ENCODE results near the gene TAPT1.

DNA sequence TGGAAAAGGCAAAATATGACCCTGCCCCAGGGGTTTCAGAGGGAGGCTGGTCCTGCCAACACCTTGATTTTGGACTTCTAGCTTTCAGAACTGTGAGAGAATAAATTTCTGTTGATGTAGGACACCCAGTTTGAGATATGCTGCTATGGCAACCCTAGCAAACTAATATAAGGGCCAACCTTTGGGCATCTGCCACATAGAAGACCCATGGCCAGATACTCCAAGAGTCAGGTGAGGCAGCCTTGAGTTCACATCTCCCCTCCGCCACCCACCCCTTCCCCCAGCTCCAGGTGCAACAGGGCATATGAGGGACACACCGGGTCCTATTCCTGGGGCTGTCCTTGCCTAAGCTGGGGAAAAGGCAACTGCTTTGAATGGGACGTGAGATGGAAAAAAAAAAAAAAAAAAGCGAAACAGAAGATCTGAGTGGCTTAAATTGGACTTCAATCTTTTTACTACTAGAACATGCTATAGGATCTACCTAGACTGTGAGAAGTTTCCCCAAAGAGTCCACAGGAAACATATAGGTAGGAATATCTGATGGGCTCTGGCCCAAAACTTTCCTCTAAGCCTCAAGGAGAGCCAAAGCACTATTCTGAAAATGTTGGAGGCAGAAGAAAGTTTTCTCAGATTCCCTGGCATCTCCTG is 85.9 kb downstream of the TAPT1 start:
- no peak for TF ChIP-seq POLR2AphosphoS5 (IDR thresholded peaks at IDR 0.05; ENCODE audit: low read depth, low read length)
- TF ChIP-seq POLR2A (IDR thresholded peaks at IDR 0.05; ENCODE audit: low read depth, low read length), result no peak
- no peak for TF ChIP-seq TAF1 (IDR thresholded peaks at IDR 0.05; ENCODE audit: low read depth, low read length)
- no peak for TF ChIP-seq POU2F2 (IDR thresholded peaks at IDR 0.05; ENCODE audit: low read depth, low read length)
- TF ChIP-seq PAX5 (IDR thresholded peaks at IDR 0.05; ENCODE audit: insufficient read depth, low read length, severe bottlenecking), result no peak
- TF ChIP-seq SPI1 (IDR thresholded peaks at IDR 0.05; ENCODE audit: low read depth, low read length), result no peak

All from GM12891 (cell line).